ENCODE data around the gene IQCB1.

- TF ChIP-seq POLR2A (IDR thresholded peaks at IDR 0.05): no peak
- TF ChIP-seq CTCF (IDR thresholded peaks at IDR 0.05): no peak
These were observed 86.1 kb downstream of the IQCB1 start for GRCh38 chr3:121748680-121749275.

Measured in ovary (tissue), 3 donors.